ENCODE results near the gene ZFP64.

DNA sequence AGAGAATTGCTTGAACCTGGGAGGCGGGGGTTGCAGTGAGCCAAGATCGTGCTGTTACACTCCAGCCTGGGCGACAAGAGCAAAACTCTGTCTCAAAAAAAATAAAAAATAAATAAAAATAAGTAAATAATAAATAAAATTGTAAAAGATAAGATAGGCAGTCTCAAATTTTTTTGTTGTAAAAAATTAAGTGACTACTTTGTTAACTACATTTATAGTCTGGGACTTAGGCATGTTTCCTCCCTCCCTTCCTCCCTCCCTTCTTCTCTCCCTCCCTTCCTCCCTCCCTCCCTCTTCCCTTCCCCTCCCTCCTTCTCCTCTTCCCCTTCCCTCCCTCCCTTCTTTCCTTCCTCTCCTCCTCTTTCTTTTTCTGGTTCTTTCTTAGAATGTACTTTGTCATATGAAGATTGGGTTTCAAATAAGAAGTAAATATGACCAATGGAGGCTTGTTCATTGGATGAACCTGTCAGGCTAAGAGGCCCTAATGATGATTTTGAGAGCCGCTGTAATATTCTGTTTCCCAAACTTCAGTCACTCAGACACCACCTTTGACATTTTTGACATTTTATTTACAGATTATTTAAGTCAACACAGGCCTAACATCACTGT lies 24.2 kb downstream of the ZFP64 start:
- TF ChIP-seq, protein P1, sequence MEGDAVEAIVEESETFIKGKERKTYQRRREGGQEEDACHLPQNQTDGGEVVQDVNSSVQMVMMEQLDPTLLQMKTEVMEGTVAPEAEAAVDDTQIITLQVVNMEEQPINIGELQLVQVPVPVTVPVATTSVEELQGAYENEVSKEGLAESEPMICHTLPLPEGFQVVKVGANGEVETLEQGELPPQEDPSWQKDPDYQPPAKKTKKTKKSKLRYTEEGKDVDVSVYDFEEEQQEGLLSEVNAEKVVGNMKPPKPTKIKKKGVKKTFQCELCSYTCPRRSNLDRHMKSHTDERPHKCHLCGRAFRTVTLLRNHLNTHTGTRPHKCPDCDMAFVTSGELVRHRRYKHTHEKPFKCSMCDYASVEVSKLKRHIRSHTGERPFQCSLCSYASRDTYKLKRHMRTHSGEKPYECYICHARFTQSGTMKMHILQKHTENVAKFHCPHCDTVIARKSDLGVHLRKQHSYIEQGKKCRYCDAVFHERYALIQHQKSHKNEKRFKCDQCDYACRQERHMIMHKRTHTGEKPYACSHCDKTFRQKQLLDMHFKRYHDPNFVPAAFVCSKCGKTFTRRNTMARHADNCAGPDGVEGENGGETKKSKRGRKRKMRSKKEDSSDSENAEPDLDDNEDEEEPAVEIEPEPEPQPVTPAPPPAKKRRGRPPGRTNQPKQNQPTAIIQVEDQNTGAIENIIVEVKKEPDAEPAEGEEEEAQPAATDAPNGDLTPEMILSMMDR (IDR thresholded peaks at IDR 0.05), result no peak
- TF ChIP-seq POLR2A (IDR thresholded peaks at IDR 0.05) (no peak), POLR2AphosphoS5 (IDR thresholded peaks at IDR 0.05) (no peak)
